Thyroid gland (tissue), 4 donors: Measurements from ENCODE around the gene SF3B2. TPM values are rescaled to one million over a fixed set of nuclear protein-coding genes. Genes with fewer than 3 reads are reported as not detected.
A peak's percentile ranks its signal among the peaks of the same experiment; 100 is the strongest.

ENCODE experiments used
- DNase-seq, 2 donors: peaks; one replicate each; pipeline ENCODE4 v3.0.0-alpha.2; 2019
- H3K27ac ChIP-seq, 3 donors: fragments of 200-600 bp; sonication (generic); 1 replicate in 2 of 3; 2 replicates in 1 of 3; pipeline ENCODE4 v1.5.1; 2016 to 2019; ENCODE audit warnings: mild to moderate bottlenecking in 1 of 3, moderate library complexity in 1 of 3
- H3K27me3 ChIP-seq: fragments of 200-600 bp; sonication (generic); one replicate; pipeline ENCODE4 v1.5.1; 2019
- H3K36me3 ChIP-seq, 2 donors: fragments of 200-600 bp; sonication (generic); one replicate each; pipeline ENCODE4 v1.5.1; 2016 to 2019
- H3K4me1 ChIP-seq, 2 donors: fragments of 200-600 bp; sonication (generic); one replicate each; pipeline ENCODE4 v1.5.1; 2017 to 2019
- H3K4me3 ChIP-seq, 3 donors: fragments of 200-600 bp; sonication (generic); replicated peaks in 1 of 3; 1 replicate in 2 of 3; 2 replicates in 1 of 3; pipeline ENCODE4 v1.5.1; 2016; ENCODE audit warnings: mild to moderate bottlenecking in 1 of 3
- H3K9me3 ChIP-seq: fragments of 200-600 bp; sonication (generic); one replicate; pipeline ENCODE4 v1.5.1; 2017
- CTCF ChIP-seq, 6 experiments: fragments of 200-600 bp in 3 of 6; fragments of 450-650 bp in 3 of 6; sonication (generic) in 3 of 6; IDR thresholded peaks; one replicate each; pipeline ENCODE4 v1.5.1; 2016 to 2019; ENCODE audit warnings: antibody characterized with exemption in 6 of 6, mild to moderate bottlenecking in 2 of 6, inconsistent platforms in 1 of 6, moderate library complexity in 1 of 6
- POLR2A ChIP-seq, 2 donors: fragments of 450-650 bp; IDR thresholded peaks; one replicate each; pipeline ENCODE4 v1.6.1; 2017; ENCODE audit warnings: antibody characterized with exemption in 2 of 2, mild to moderate bottlenecking in 2 of 2, moderate library complexity in 1 of 2
- WGBS, 2 donors: methylation state at CpG; one replicate each; pipeline ENCODE4 v1.1.5; 2017; 5-methylcytosine and 5-hydroxymethylcytosine counted together
- intact Hi-C: fragments of 100-400 bp; cut with DNase I; formaldehyde crosslinking; loops from one replicate; pipeline ENCODE4 v1.15.1; 2023
- total RNA-seq, 4 donors: library from RNA; depleted of rRNA; stranded (reverse); fragments of >200 nt; gene quantifications; one replicate each; pipeline ENCODE4 v1.2.3, GENCODE V29; 2016

Gene SF3B2
- total RNA-seq, 4 donors from 2014 or later: 149 to 231 (median 158) TPM

- no peak for TF ChIP-seq POLR2A (IDR thresholded peaks at IDR 0.05)
- no peak for TF ChIP-seq CTCF (IDR thresholded peaks at IDR 0.05)
- WGBS, 2 donors: 90 to 93% methylated on average over 18 of the region's 18 CpGs
- H3K9me3 ChIP-seq: no peaks in the 10 kb centered on the region
- intact Hi-C loops: no loop called here
- DNase-seq: no peak
- no peaks in the 10 kb centered on the region for H3K27me3 ChIP-seq
- H3K4me3 ChIP-seq: no peak within 1 kb of the TSS
- peaks cover 0 to 9% of the 10 kb centered on the region in 2 donors for H3K4me1 ChIP-seq
- H3K36me3 ChIP-seq: no peaks in the 10 kb centered on the region
- H3K27ac ChIP-seq: no peak within 1 kb of the TSS
Measured at GRCh38 chr11:66026017-66026529, 26.1 kb upstream of the SF3B2 start, which contains the start of gene CATSPER1. TSS of gene CATSPER1 (minus strand) at chr11:66026479. CDS start at chr11:66026379, 100 bp downstream.

GRCh38 chr11:66032957-66033735 lies 19.0 kb upstream of the SF3B2 start:
- intact Hi-C loops: no loop called here
- Histone ChIP-seq H3K4me3 (no peak overlapping the region), H3K27ac (no peak overlapping the region), H3K9me3 (no peaks in the 10 kb centered on the region), H3K4me1 (peaks cover 4 to 9% of the 10 kb centered on the region in 2 donors), H3K27me3 (no peaks in the 10 kb centered on the region), H3K36me3 (no peaks in the 10 kb centered on the region)
- TF ChIP-seq CTCF (IDR thresholded peaks at IDR 0.05) (no peak), POLR2A (IDR thresholded peaks at IDR 0.05) (no peak)
- DNase-seq: no peak
- WGBS, 2 donors: 86 to 91% methylated on average over 8 of the region's 8 CpGs

- no peaks in the 10 kb centered on the region for H3K9me3 ChIP-seq
- DNase-seq: peak; percentile 75 to 77
- no peak overlapping the region for H3K27ac ChIP-seq
- no peak overlapping the region for H3K4me3 ChIP-seq
- H3K27me3 ChIP-seq: no peaks in the 10 kb centered on the region
- H3K4me1 ChIP-seq: peaks cover 4 to 9% of the 10 kb centered on the region in 2 donors
- 52 to 59% methylated on average over 9 of the region's 9 CpGs for WGBS, 2 donors
- no peaks in the 10 kb centered on the region for H3K36me3 ChIP-seq
- no peak for TF ChIP-seq POLR2A (IDR thresholded peaks at IDR 0.05)
- no peak for TF ChIP-seq CTCF (IDR thresholded peaks at IDR 0.05)
- intact Hi-C loops: no loop called here
Measured at GRCh38 chr11:66035653-66036333, 16.4 kb upstream of the SF3B2 start.

- DNase-seq: no peak
- Histone ChIP-seq H3K4me3 (no peak overlapping the region), H3K27me3 (no peaks in the 10 kb centered on the region), H3K36me3 (no peaks in the 10 kb centered on the region), H3K9me3 (no peaks in the 10 kb centered on the region), H3K4me1 (peaks cover 4 to 9% of the 10 kb centered on the region in 2 donors), H3K27ac (no peak overlapping the region)
- intact Hi-C loops: no loop called here
- 53 to 63% methylated on average over 5 of the region's 5 CpGs for WGBS, 2 donors
- TF ChIP-seq POLR2A (IDR thresholded peaks at IDR 0.05) (no peak), CTCF (IDR thresholded peaks at IDR 0.05) (no peak)
Measured at GRCh38 chr11:66036334-66036710, 15.8 kb upstream of the SF3B2 start.

GRCh38 chr11:66037327-66037726 lies 14.8 kb upstream of the SF3B2 start:
- WGBS, 2 donors: 89 to 99% methylated on average over 3 of the region's 3 CpGs

More at GRCh38 chr11:66037327-66037726, 14.8 kb upstream of the SF3B2 start:
- peaks cover 4 to 9% of the 10 kb centered on the region in 2 donors for H3K4me1 ChIP-seq
- DNase-seq: no peak
- no peaks in the 10 kb centered on the region for H3K27me3 ChIP-seq
- no peak for TF ChIP-seq CTCF (IDR thresholded peaks at IDR 0.05)
- TF ChIP-seq POLR2A (IDR thresholded peaks at IDR 0.05): no peak
- no peak overlapping the region for H3K27ac ChIP-seq
- no peaks in the 10 kb centered on the region for H3K9me3 ChIP-seq
- intact Hi-C loops: no loop called here
- no peak overlapping the region for H3K4me3 ChIP-seq
- H3K36me3 ChIP-seq: peaks cover 0 to 5% of the 10 kb centered on the region in 2 donors
